Endothelial cell of umbilical vein (primary cell): ENCODE measurements around the gene SDR9C7. TPM values are rescaled to one million over a fixed set of nuclear protein-coding genes. Genes with fewer than 3 reads are reported as not detected.

Source experiments
- BruUV-seq: library from RNA; stranded (reverse); fragments of 400-500 nt; replicated peaks from 2 replicates; lab custom pipeline; 2021; lab: Mats Ljungman, UMichigan
- CTCF ChIA-PET: fragments of 300-600, 350-600 bp; sonication (Branson Sonifier 250); formaldehyde crosslinking; loops from one replicate; lab custom pipeline; 2021; ENCODE audit warnings: antibody characterized with exemption, inconsistent platforms; lab: Charles Lee
- POLR2A ChIA-PET: fragments of 300-600, 350-600 bp; sonication (Branson Sonifier 250); formaldehyde crosslinking; loops from one replicate; lab custom pipeline; 2021; ENCODE audit warnings: antibody characterized with exemption, inconsistent platforms; lab: Charles Lee
- DNase-seq: peaks from one replicate; pipeline ENCODE4 v3.0.0-alpha.2; 2011; ENCODE audit warnings: low read depth, low spot score
- FAIRE-seq: peaks from 2 replicates; lab custom pipeline; 2011; peaks lifted over from hg19 to GRCh38; lab: Jason Lieb, UNC
- H2AFZ ChIP-seq: 2 replicates; pipeline ENCODE4 v1.6.0; 2012; ENCODE audit warnings: low read depth, low read length, control low read depth, inconsistent platforms
- H3K27ac ChIP-seq: 2 replicates; pipeline ENCODE4 v1.5.1; 2011; ENCODE audit warnings: low read depth, mild to moderate bottlenecking, control low read depth, low read length, moderate library complexity; ENCODE audit not compliant: insufficient read depth
- H3K27me3 ChIP-seq, 2 experiments: 2 replicates each; pipeline versions ENCODE4 v1.6.0 to v1.6.1; 2011; ENCODE audit warnings: low read length in 2 of 2, mixed read lengths in 1 of 2; ENCODE audit not compliant: control insufficient read depth in 2 of 2, insufficient read depth in 2 of 2
- H3K36me3 ChIP-seq, 2 experiments: 2 replicates in 1 of 2; 3 replicates in 1 of 2; pipeline ENCODE4 v1.5.1; 2011; ENCODE audit warnings: low read length in 2 of 2, mild to moderate bottlenecking in 1 of 2, moderate library complexity in 1 of 2; ENCODE audit not compliant: control insufficient read depth in 2 of 2, insufficient read depth in 2 of 2; ENCODE audit errors: extremely low read depth in 1 of 2
- H3K4me1 ChIP-seq: 3 replicates; pipeline ENCODE4 v1.5.1; 2011; ENCODE audit warnings: mild to moderate bottlenecking, low read length; ENCODE audit not compliant: control insufficient read depth, insufficient read depth; ENCODE audit errors: extremely low read depth
- H3K4me2 ChIP-seq: 2 replicates; pipeline ENCODE4 v1.6.1; 2011; ENCODE audit warnings: low read length, control low read depth, mixed read lengths; ENCODE audit not compliant: insufficient read depth
- H3K4me3 ChIP-seq, 3 experiments: fragments of 200-600 bp in 1 of 3; sonication (generic), shearing (Covaris generic) in 1 of 3; replicated peaks in 1 of 3; 2 replicates each; pipeline ENCODE4 v1.5.1; 2011 to 2016; ENCODE audit warnings: control low read depth in 3 of 3, low read length in 3 of 3, mild to moderate bottlenecking in 2 of 3, inconsistent platforms in 1 of 3, low read depth in 1 of 3, moderate library complexity in 1 of 3; ENCODE audit not compliant: insufficient read depth in 1 of 3
- H3K79me2 ChIP-seq: 2 replicates; pipeline ENCODE4 v1.6.0; 2012; ENCODE audit warnings: low read length, inconsistent platforms; ENCODE audit not compliant: control insufficient read depth, insufficient read depth
- H3K9ac ChIP-seq: replicated peaks from 2 replicates; pipeline ENCODE3; 2011; ENCODE audit warnings: low read length, control low read depth; ENCODE audit not compliant: insufficient read depth; ENCODE audit errors: extremely low read depth
- H3K9me1 ChIP-seq: replicated peaks from 3 replicates; pipeline ENCODE4 v1.6.0; 2011; ENCODE audit warnings: mild to moderate bottlenecking, low read length; ENCODE audit not compliant: control insufficient read depth, insufficient read depth; ENCODE audit errors: extremely low read depth
- H3K9me3 ChIP-seq: replicated peaks from 2 replicates; pipeline ENCODE4 v1.5.1; 2012; ENCODE audit warnings: low read length, inconsistent platforms; ENCODE audit not compliant: control insufficient read depth, insufficient read depth
- H4K20me1 ChIP-seq: replicated peaks from 2 replicates; pipeline ENCODE3; 2011; ENCODE audit warnings: mild to moderate bottlenecking, low read length; ENCODE audit not compliant: control insufficient read depth, insufficient read depth; ENCODE audit errors: extremely low read depth
- EZH2 ChIP-seq: IDR thresholded peaks from 2 replicates; pipeline ENCODE4 v1.6.1; 2012; ENCODE audit warnings: borderline replicate concordance, low read depth, mild to moderate bottlenecking, moderate library complexity, low read length, inconsistent platforms; ENCODE audit not compliant: severe bottlenecking
- FOS ChIP-seq: IDR thresholded peaks from 2 replicates; pipeline ENCODE4 v1.6.1; 2011; ENCODE audit warnings: mild to moderate bottlenecking, low read length, moderate library complexity, borderline replicate concordance; ENCODE audit not compliant: insufficient read depth
- GATA2 ChIP-seq: IDR thresholded peaks from 2 replicates; pipeline ENCODE4 v1.7.0; 2011; ENCODE audit warnings: low read depth, mild to moderate bottlenecking, moderate library complexity, mixed read lengths, low read length; ENCODE audit not compliant: insufficient read length, insufficient read depth
- JUN ChIP-seq: IDR thresholded peaks from 2 replicates; pipeline ENCODE4 v1.6.1; 2011; ENCODE audit warnings: borderline replicate concordance, low read depth; ENCODE audit not compliant: insufficient read length, insufficient read depth
- MAX ChIP-seq: IDR thresholded peaks from 2 replicates; pipeline ENCODE4 v1.6.1; 2011; ENCODE audit not compliant: insufficient read depth, insufficient read length
- MYC ChIP-seq: IDR thresholded peaks from one replicate; pipeline ENCODE4 v1.6.1; 2011; ENCODE audit warnings: mild to moderate bottlenecking, low read depth, low read length
- POLR2A ChIP-seq: IDR thresholded peaks from 2 replicates; pipeline ENCODE4 v1.6.1; 2012; ENCODE audit warnings: low read depth, mild to moderate bottlenecking, control low read depth, low read length
- POLR2AphosphoS5 ChIP-seq: IDR thresholded peaks from 2 replicates; pipeline ENCODE4 v1.6.1; 2012; ENCODE audit warnings: low read depth, mild to moderate bottlenecking, control low read depth, low read length, moderate library complexity; ENCODE audit not compliant: insufficient read depth
- dilution Hi-C: fragments of 300-500 bp; cut with MboI; formaldehyde crosslinking; loops from one replicate; pipeline ENCODE4 v1.15.0; 2019; ENCODE audit warnings: low sequenced_read_pairs; ENCODE audit not compliant: extremely low pct_ligation_motif_present
- intact Hi-C: fragments of 100-400 bp; cut with micrococcal nuclease; formaldehyde crosslinking; loops from one replicate; pipeline ENCODE4 v1.10.0; 2022
- polyA plus RNA-seq, 4 experiments: library from polyadenylated mRNA; depleted of rRNA in 3 of 4; stranded (reverse) in 3 of 4; unstranded in 1 of 4; fragments of >200 nt; gene quantifications; 2 replicates each; pipeline versions ENCODE4 v1.2.1 to v1.2.3, GENCODE V29; 2011 to 2012; ENCODE audit warnings: missing spikeins in 1 of 4
- total RNA-seq: library from RNA; stranded (reverse); gene quantifications from 2 replicates; pipeline ENCODE4 v1.2.3, GENCODE V29; 2021
- TF ChIP-seq, protein P1 (sequence below), 2 donors: IDR thresholded peaks; 1 replicate in 1 of 2; 2 replicates in 1 of 2; pipeline ENCODE4 v1.5.1; 2011; ENCODE audit warnings: low read length in 2 of 2, mild to moderate bottlenecking in 2 of 2, moderate library complexity in 2 of 2, control low read depth in 1 of 2, inconsistent platforms in 1 of 2, low read depth in 1 of 2; ENCODE audit not compliant: insufficient read depth in 1 of 2; ENCODE audit errors: extremely low read depth in 1 of 2

Gene SDR9C7
- total and polyA plus RNA-seq, 2 donors (not counting 3 experiments of a cell fraction or from before 2014, with no cell fraction given): not detected

DNA sequence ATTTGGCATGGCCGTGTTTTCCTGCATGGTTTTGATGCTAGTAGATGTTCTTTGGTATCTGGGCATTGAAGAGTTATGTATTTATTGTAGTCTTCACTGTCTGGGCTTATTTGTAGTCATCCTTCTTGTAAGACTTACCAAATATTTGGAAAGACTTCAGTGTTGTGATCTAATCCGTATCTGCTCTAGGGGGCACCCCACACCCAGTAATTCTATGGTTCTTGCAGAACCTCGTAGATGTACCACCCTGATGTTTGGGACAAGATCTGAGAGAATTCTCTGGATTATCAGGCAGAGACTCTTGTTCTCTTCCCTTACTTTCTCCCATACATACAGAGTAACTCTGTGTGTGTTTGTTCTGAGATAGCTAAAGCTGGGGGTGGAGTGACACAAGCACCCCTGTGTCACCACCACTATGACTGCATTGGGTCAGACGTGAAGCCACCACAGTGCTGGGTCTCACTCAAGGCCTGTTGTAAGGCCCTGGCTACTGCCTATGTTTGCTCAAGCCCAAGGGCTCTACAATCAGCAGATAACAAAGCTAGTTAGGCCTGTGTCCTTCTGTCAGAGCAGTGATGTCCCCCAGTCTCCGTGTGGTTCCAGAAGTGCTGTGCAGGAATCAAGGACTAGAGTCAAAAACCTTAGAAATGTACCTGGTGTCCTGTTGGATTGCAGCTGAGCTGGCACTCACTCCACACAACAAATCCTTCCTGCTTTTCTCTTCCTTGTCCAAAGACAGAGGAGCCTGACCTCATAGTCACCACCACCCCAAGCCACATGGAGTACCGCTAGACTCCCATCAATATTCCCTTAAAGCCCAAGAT is 13.6 kb upstream of the SDR9C7 start:
- DNase-seq (peak; percentile 45), FAIRE-seq (no peak)
- no peaks in the 10 kb centered on the region for H4K20me1 ChIP-seq
- no peaks in the 10 kb centered on the region for H3K4me1 ChIP-seq
- H3K9me1 ChIP-seq: no peaks in the 10 kb centered on the region
- no peak overlapping the region for H3K4me2 ChIP-seq
- H3K79me2 ChIP-seq: no peaks in the 10 kb centered on the region
- H3K9ac ChIP-seq: no peak overlapping the region
- H3K36me3 ChIP-seq: no peaks in the 10 kb centered on the region
- no peak for TF ChIP-seq GATA2
- TF ChIP-seq JUN: no peak
- TF ChIP-seq, protein P1, sequence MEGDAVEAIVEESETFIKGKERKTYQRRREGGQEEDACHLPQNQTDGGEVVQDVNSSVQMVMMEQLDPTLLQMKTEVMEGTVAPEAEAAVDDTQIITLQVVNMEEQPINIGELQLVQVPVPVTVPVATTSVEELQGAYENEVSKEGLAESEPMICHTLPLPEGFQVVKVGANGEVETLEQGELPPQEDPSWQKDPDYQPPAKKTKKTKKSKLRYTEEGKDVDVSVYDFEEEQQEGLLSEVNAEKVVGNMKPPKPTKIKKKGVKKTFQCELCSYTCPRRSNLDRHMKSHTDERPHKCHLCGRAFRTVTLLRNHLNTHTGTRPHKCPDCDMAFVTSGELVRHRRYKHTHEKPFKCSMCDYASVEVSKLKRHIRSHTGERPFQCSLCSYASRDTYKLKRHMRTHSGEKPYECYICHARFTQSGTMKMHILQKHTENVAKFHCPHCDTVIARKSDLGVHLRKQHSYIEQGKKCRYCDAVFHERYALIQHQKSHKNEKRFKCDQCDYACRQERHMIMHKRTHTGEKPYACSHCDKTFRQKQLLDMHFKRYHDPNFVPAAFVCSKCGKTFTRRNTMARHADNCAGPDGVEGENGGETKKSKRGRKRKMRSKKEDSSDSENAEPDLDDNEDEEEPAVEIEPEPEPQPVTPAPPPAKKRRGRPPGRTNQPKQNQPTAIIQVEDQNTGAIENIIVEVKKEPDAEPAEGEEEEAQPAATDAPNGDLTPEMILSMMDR (IDR thresholded peaks at IDR 0.05; ENCODE audit: extremely low read depth in 1 of 2, insufficient read depth in 1 of 2, low read depth in 1 of 2, low read length in 2 of 2): no peak
- no peak for TF ChIP-seq MYC
- no peak for TF ChIP-seq POLR2A
- no peak for TF ChIP-seq FOS
- TF ChIP-seq POLR2AphosphoS5: no peak
- no peak for TF ChIP-seq MAX
- TF ChIP-seq EZH2: no peak
- H3K27ac ChIP-seq: no peak overlapping the region
- CTCF ChIA-PET: interaction anchor here (1.5 to 3.6 kb wide), 2 partner anchors 49 to 54 kb away, joined by 3 to 16 read pairs; no protein-coding TSS in a partner anchor
- dilution Hi-C loops: no loop called here
- BruUV-seq: no TSS peak
- H3K4me3 ChIP-seq: no peak overlapping the region
- POLR2A ChIA-PET: no interaction called here
- H3K9me3 ChIP-seq: no peaks in the 10 kb centered on the region
- H2AFZ ChIP-seq: no peak overlapping the region
- H3K27me3 ChIP-seq: peaks cover 6 to 9% of the 10 kb centered on the region in 2 experiments
- intact Hi-C loops: loop anchor here (5.0 kb wide), 1 partner anchor 54 kb away; no protein-coding TSS in a partner anchor
